CD4-positive, alpha-beta T cell treated with Interleukin-1 beta for 1 hour (primary cell): Measurements from ENCODE around the gene SREBF2.

ENCODE experiments used
- DNase-seq, 2 donors: peaks; one replicate each; pipeline ENCODE4 v3.0.0-alpha.2; 2020 to 2022

The SREBF2 gene

DNA sequence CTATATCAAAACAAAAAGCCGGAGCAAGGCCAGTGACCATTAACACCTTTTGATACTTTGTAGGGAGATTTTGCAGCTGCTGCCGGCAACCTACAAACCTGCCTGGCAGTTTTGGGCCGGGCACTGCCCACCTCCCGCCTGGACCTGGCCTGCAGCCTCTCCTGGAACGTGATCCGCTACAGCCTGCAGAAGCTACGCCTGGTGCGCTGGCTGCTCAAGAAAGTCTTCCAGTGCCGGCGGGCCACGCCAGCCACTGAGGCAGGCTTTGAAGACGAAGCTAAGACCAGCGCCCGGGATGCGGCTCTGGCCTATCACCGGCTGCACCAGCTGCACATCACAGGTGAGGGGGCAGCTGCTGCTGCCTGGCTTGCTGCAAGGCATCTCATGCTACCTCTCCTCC is 47.7 kb downstream of the SREBF2 start:
- no peak for DNase-seq

GRCh38 chr22:41883400-41883799 is 50.5 kb downstream of the SREBF2 start:
- no peak for DNase-seq

- no peak for DNase-seq
Observed at GRCh38 chr22:41885116-41885515, 52.2 kb downstream of the SREBF2 start.

- DNase-seq, result no peak
Observed at GRCh38 chr22:41885516-41885915, 52.6 kb downstream of the SREBF2 start.

DNA sequence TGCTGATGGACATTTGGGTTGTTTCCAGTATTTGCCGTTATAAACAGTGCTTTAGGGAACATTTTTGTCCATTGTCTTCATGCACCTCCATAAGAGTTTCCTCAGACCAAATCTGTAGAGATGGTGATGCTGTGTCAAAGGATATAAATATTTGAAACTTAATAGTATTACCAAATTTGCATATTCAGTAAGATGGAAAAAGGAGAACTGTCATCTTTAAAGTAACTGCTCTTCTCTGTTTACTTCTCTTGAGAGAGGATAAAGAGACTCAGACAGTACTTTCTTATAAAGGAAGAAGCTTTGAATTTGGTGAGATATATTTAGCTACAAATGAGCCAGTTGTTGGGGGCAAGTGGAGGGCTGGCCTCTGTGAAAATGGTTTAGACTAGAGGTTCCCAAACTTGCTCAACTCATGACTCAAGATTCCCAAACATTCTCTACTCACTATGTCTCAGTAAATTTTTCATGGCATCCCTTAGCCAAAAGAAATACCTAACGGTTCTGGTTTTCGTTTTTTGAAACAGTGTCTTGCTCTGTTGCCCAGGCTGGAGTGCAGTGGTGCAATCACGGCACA is 55.8 kb downstream of the SREBF2 start:
- no peak for DNase-seq

DNA sequence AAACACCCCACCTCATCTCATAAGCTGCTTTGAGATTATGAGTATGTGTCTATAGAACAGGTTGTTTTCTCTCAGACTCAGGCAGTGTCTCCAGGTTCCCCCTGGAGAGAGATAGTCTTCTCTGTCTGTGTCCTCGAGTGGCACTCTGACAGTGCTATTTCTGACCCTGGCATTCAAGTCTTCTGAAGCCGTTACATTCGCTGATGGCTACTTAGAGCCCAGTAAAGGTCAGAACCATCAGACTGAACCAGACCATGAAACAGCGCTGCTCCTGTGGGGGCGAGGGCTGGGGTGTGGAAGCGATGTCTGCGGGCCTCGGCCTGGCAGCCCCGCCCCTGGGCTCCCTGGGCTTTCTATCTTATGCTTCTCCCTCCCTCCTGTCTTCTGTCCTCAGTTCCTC is 58.5 kb downstream of the SREBF2 start:
- no peak for DNase-seq

DNA sequence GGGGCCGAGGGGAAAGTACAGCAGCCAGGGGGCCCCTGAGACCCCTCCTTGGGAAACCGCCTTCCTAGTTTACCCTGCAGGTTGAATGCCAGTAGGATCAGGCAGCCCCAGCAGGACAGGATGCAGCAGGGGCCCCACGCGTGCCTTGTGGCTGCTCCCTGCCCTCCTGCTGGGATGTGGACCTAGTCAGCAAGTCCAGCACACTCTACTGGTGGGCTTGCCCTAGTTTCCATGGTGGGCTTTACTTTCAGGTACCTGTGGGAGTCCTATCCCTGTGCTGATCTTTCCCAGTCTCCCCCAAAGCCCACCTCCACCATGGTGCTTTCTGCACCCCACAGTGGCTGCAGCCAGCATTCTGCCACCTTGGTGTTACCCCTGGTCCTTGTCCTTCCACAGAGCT is 59.8 kb downstream of the SREBF2 start:
- DNase-seq, result no peak

DNA sequence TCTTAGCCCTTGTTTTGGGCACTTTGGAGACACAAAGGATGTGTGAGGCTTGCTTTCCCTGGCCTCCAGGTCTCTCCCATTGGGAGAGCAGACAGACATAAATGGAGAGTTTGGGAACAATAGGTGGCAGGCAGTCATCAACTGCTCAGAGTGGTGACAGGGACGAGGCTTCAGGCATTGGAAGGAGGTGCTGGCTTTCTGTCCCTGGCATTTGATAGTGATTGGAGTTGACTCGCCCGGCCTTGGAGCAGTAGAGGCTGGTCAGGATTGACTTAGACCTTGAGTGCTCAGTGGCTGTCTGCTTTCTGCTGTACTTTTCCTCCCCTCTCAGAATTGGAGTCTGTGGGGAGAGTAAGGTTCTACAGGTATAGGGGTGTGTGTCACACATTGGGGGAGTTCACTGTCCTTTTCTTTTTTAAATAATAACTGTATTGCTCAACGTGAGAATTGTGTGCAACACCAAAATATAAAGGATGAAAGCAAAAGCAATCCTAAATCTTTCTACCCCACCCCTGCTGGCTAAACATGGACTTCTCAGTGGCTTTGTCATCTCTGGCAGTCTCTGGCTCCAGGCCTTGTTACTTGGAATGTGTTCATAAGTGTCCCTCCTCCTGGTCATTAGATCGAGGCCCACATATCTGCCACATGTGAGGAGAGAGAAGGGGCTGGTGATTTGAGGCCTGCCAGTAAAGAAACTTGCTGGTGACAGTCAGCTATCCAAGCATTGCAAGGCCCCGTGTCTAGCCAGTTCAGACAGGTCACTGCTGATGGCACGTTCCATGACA is 60.9 kb downstream of the SREBF2 start:
- no peak for DNase-seq

DNA sequence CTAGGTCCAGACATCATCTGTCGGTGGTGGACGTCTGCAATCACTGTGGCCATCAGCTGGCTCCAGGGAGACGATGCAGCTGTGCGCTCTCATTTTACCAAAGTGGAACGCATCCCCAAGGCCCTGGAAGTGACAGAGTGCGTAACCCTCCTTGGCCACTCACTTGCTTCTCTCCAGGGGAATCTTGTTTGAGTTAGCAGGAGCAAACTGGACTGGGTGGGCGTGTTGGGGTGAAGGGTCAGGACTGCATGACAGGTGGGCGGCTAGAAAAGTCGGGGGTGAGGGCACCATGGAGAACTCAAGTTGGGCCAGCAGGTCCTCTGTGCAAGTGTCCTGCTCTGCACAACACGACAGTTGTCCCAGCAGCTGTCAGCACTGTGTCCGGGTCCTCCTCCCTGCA is 65.7 kb downstream of the SREBF2 start:
- DNase-seq, result no peak

DNA sequence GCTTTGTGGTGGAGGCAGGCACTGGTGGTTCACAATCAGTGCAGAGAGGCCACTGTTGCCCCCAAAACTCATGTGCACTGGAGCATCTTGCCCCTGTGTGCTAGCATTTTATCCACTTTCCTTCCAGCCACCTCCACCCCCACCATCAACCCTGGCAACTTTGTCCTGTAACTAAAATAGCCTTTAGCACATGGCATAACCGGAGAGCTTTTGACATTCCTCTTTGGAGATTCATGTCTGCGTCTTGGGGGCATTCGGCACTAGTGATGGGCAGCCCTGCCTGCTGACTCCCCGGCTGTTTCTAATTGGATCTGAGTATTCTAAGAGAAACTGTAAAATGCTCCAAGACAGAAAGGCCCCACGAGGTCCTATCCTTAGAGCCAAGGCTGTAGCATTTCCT is 66.2 kb downstream of the SREBF2 start:
- DNase-seq, result no peak

DNA sequence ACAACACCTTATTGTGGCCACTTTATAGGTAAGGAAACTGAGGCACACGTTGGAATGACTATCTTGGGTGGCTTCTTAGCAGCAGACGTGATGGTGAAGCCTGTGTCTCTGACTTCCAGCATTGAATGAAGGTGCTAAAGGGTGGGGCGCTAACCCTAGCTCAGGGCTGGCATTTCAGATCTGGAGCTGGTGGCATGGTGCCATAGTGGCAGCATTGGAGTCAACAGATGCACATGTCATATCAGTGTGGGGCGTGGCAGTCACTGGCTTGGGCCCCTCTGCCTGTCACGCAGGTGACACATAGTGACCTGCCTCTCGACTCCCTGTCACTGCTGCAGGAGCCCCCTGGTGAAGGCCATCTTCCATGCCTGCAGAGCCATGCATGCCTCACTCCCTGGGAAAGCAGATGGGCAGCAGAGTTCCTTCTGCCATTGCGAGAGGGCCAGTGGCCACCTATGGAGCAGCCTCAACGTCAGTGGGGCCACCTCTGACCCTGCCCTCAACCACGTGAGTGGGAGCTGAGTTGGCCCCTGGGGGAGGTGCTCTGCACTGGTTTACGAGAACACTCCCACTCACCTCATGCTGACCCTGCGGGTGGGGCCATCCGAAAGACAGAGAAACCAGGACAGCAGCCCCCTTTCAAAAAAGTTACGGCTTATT is 67.2 kb downstream of the SREBF2 start:
- no peak for DNase-seq

- DNase-seq, result no peak
Observed at GRCh38 chr22:41900652-41901312, 67.9 kb downstream of the SREBF2 start.

GRCh38 chr22:41902016-41902415 is 69.1 kb downstream of the SREBF2 start:
- DNase-seq, result no peak

GRCh38 chr22:41902932-41903421 is 70.1 kb downstream of the SREBF2 start:
- DNase-seq, result no peak

- DNase-seq, result no peak
Observed at GRCh38 chr22:41904450-41905410, 71.8 kb downstream of the SREBF2 start.

DNA sequence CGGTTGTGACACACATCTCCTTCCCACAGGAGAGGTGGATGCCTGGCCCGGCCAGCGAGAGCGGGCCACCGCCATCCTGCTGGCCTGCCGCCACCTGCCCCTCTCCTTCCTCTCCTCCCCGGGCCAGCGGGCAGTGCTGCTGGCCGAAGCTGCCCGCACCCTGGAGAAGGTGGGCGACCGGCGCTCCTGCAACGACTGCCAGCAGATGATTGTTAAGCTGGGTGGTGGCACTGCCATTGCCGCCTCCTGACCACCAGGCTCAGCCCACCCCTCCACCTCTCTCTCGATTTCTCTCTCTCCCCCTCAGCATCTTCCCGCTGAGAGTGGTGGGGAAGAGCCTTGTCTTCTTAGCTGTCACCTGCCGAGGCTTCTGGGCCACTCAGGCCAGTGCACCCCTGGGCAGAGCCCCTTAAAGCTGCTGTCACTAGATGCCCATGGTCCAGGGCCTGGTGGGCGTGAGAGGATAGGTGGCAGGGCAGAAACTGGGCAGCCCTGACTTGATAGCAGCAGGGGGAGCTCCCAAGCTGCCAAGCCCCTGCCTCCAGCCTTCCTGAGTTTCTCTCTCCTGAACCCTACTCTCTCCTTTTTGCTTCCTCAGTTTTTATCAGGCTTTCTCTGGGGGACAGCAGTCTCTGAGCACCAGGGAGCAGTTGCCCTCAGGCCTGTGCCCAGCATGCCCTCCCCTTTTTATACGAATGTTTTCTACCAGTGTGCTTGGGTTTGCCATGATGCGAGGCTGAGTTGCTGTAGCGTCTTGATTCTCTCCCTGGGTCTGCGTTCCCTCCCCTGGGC is 72.7 kb downstream of the SREBF2 start:
- DNase-seq, result no peak

DNA sequence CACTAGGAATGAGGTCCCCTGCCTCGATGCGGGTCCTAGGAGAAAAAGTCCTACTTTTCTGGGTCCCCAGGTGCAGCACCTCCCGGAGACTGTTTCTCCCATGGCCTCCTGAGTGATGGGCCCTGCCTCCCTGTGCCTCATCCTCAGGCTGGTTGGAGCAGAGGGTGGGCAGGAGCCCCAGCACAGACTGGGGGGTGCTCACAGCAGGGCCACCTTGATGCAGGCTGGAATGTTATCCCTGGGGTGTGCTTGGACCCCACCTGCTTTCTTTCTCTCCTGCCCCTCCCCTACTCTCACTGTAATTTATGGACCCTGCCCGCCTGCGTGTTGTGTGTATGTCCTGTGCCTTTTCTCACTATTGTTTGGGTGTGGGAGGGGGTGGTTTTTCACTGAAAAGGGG is 73.9 kb downstream of the SREBF2 start:
- no peak for DNase-seq

DNA sequence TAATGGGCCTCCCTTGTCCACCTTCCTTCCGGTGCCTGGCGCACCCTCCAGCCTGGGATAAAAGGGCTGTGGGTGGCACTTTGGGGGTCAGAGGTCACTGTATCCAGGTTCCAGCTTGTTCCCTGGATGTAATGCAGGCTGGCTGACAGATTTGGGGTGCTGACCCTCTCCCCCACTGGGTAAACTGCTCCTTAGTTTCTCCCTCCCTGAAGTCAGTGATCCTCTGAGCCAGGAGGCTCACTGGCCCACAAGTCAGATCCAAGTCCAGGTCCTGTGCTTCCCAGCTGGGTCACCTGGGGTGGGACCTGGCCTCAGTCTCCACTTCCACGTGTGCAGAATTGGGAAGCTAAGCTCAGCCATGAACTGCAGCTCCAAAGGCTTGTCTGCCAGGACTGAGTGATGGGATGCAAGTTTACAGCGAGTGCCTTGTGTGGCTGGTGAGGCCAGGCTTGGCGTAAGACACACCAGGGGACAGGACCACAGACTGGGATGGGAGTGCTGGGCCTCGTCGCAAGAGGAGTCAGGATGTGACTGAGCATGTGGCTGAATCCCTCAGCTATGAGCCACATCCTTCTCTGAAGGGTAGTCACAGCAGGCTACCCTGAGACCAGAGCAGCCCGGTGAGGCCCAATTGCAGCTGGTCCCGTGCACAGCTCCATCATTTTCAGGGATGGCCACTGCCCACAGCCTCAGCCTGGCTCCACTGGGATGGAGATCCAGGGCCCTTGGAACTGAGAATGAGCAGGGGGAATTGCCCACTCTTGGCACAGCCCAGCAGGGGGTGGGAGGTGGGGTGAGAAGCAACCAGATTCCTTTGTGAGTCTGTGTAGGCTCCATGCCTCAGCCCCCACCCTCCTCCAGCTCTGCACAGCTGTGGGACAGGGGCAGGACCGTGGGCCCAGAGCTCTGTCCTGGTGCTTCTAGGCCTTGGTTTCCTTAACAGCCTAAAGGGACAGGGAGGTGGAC is 74.8 kb downstream of the SREBF2 start:
- DNase-seq, result no peak

- peak in 1 of 2 donors; percentile 53 for DNase-seq
Observed at GRCh38 chr22:41908411-41909309, 75.8 kb downstream of the SREBF2 start.
